H9 (cell line): ENCODE results near the gene FOXD2. TPM values are rescaled to one million over a fixed set of nuclear protein-coding genes. Genes with fewer than 3 reads are reported as not detected.

ENCODE experiments used
- DNase-seq: peaks from one replicate; pipeline ENCODE4 v3.0.0-alpha.2; 2017
- H2AFZ ChIP-seq: one replicate; pipeline ENCODE4 v1.6.1; 2013; ENCODE audit warnings: mild to moderate bottlenecking, low read length, control low read depth, moderate library complexity
- H2AK5ac ChIP-seq: 2 replicates; pipeline ENCODE4 v1.6.1; 2013; ENCODE audit warnings: low read length, control low read depth, mixed read lengths; ENCODE audit not compliant: insufficient read length
- H2BK120ac ChIP-seq: one replicate; pipeline ENCODE4 v1.6.1; 2013; ENCODE audit warnings: low read depth, mild to moderate bottlenecking, low read length, control low read depth, inconsistent platforms; ENCODE audit not compliant: poor library complexity, severe bottlenecking
- H2BK12ac ChIP-seq: 2 replicates; pipeline ENCODE4 v1.6.1; 2013; ENCODE audit warnings: low read length, control low read depth, mixed read lengths, low read depth; ENCODE audit not compliant: insufficient read length
- H2BK15ac ChIP-seq: 2 replicates; pipeline ENCODE4 v1.6.1; 2013; ENCODE audit warnings: low read depth, low read length, control low read depth
- H2BK20ac ChIP-seq: one replicate; pipeline ENCODE4 v1.6.1; 2013; ENCODE audit warnings: low read depth, mild to moderate bottlenecking, low read length, control low read depth, inconsistent platforms; ENCODE audit not compliant: poor library complexity, severe bottlenecking
- H2BK5ac ChIP-seq: 2 replicates; pipeline ENCODE4 v1.6.1; 2013; ENCODE audit warnings: low read length, control low read depth, mixed read lengths; ENCODE audit not compliant: insufficient read length
- H3K14ac ChIP-seq: 2 replicates; pipeline ENCODE4 v1.6.1; 2013; ENCODE audit warnings: low read length, control low read depth; ENCODE audit not compliant: insufficient read depth
- H3K18ac ChIP-seq: 2 replicates; pipeline ENCODE4 v1.6.1; 2013; ENCODE audit warnings: low read depth, mild to moderate bottlenecking, mixed read lengths, low read length, control low read depth; ENCODE audit not compliant: insufficient read length
- H3K23ac ChIP-seq: 2 replicates; pipeline ENCODE4 v1.6.1; 2013; ENCODE audit warnings: low read length, control low read depth, mixed read lengths, low read depth; ENCODE audit not compliant: insufficient read length
- H3K23me2 ChIP-seq: 2 replicates; pipeline ENCODE4 v1.6.1; 2013; ENCODE audit warnings: low read depth, mild to moderate bottlenecking, mixed read lengths, low read length, control low read depth; ENCODE audit not compliant: insufficient read length, poor library complexity, severe bottlenecking
- H3K27ac ChIP-seq: 2 replicates; pipeline ENCODE4 v1.5.1; 2013; ENCODE audit warnings: low read length, control low read depth, mixed read lengths, low read depth; ENCODE audit not compliant: insufficient read length
- H3K27me3 ChIP-seq: 2 replicates; pipeline ENCODE4 v1.6.1; 2013; ENCODE audit warnings: low read length, control low read depth, inconsistent platforms; ENCODE audit not compliant: insufficient read depth
- H3K4ac ChIP-seq: 2 replicates; pipeline ENCODE4 v1.6.1; 2013; ENCODE audit warnings: low read depth, mild to moderate bottlenecking, control low read depth, inconsistent platforms, low read length, moderate library complexity
- H3K4me1 ChIP-seq: 2 replicates; pipeline ENCODE4 v1.6.1; 2013; ENCODE audit warnings: low read length, control low read depth, inconsistent platforms; ENCODE audit not compliant: insufficient read depth
- H3K4me2 ChIP-seq: 2 replicates; pipeline ENCODE4 v1.6.1; 2013; ENCODE audit warnings: low read length, control low read depth, mixed read lengths; ENCODE audit not compliant: insufficient read length, insufficient read depth
- H3K56ac ChIP-seq: 2 replicates; pipeline ENCODE4 v1.6.1; 2013; ENCODE audit warnings: low read depth, mild to moderate bottlenecking, mixed read lengths, low read length, control low read depth; ENCODE audit not compliant: insufficient read length
- H3K79me1 ChIP-seq: 2 replicates; pipeline ENCODE4 v1.6.1; 2013; ENCODE audit warnings: low read depth, mild to moderate bottlenecking, moderate library complexity, low read length, control low read depth, inconsistent platforms; ENCODE audit not compliant: insufficient read depth, poor library complexity, severe bottlenecking
- H3K79me2 ChIP-seq: 2 replicates; pipeline ENCODE4 v1.6.1; 2013; ENCODE audit warnings: low read length, control low read depth, inconsistent platforms; ENCODE audit not compliant: insufficient read depth
- H3K9ac ChIP-seq: 2 replicates; pipeline ENCODE4 v1.6.1; 2013; ENCODE audit warnings: low read length, control low read depth, mixed read lengths; ENCODE audit not compliant: insufficient read length; ENCODE audit errors: extremely low read depth
- H3K9me3 ChIP-seq: one replicate; pipeline ENCODE4 v1.6.1; 2013; ENCODE audit warnings: low read depth, low read length, inconsistent platforms; ENCODE audit not compliant: control insufficient read depth
- H3T11ph ChIP-seq: one replicate; pipeline ENCODE4 v1.6.1; 2013; ENCODE audit warnings: mild to moderate bottlenecking, low read length, control low read depth, inconsistent platforms
- H4K20me1 ChIP-seq: one replicate; pipeline ENCODE4 v1.6.1; 2013; ENCODE audit not compliant: control insufficient read depth, insufficient read length, insufficient read depth
- H4K5ac ChIP-seq: 2 replicates; pipeline ENCODE4 v1.6.1; 2013; ENCODE audit warnings: low read depth, mild to moderate bottlenecking, mixed read lengths, low read length, control low read depth; ENCODE audit not compliant: insufficient read length
- H4K8ac ChIP-seq: replicated peaks from 2 replicates; pipeline ENCODE4 v1.6.1; 2013; ENCODE audit warnings: low read length, control low read depth, mixed read lengths, low read depth; ENCODE audit not compliant: insufficient read length
- H4K91ac ChIP-seq: 2 replicates; pipeline ENCODE4 v1.6.1; 2013; ENCODE audit warnings: low read depth, mild to moderate bottlenecking, moderate library complexity, mixed read lengths, low read length, control low read depth; ENCODE audit not compliant: insufficient read length
- H3K27ac Mint-ChIP-seq, 3 experiments: 2 replicates in 2 of 3; 3 replicates in 1 of 3; pipeline ENCODE4 v1.8.0; 2020 to 2021; ENCODE audit warnings: mixed read lengths in 3 of 3, mild to moderate bottlenecking in 1 of 3, moderate library complexity in 1 of 3
- H3K27me3 Mint-ChIP-seq: 2 replicates; pipeline ENCODE4 v1.8.0; 2021; ENCODE audit warnings: low read depth, mild to moderate bottlenecking, moderate library complexity, mixed read lengths
- H3K36me3 Mint-ChIP-seq, 3 experiments: 2 replicates in 2 of 3; 3 replicates in 1 of 3; pipeline ENCODE4 v1.8.0; 2020 to 2021; ENCODE audit warnings: low read depth in 3 of 3, mixed read lengths in 3 of 3; ENCODE audit not compliant: insufficient read depth in 1 of 3
- H3K4me1 Mint-ChIP-seq, 2 experiments: 2 replicates each; pipeline ENCODE4 v1.8.0; 2020; ENCODE audit warnings: mixed read lengths in 2 of 2
- H3K4me3 Mint-ChIP-seq, 2 experiments: 2 replicates in 1 of 2; 3 replicates in 1 of 2; pipeline ENCODE4 v1.8.0; 2020 to 2021; ENCODE audit warnings: mild to moderate bottlenecking in 2 of 2, mixed read lengths in 2 of 2, moderate library complexity in 1 of 2
- H3K9me3 Mint-ChIP-seq, 2 experiments: 2 replicates in 1 of 2; 3 replicates in 1 of 2; pipeline ENCODE4 v1.8.0; 2020; ENCODE audit warnings: mild to moderate bottlenecking in 2 of 2, mixed read lengths in 2 of 2, moderate library complexity in 1 of 2
- CTCF ChIP-seq: fragments of 200-600 bp; sonication (generic); conservative IDR thresholded peaks from 3 replicates; pipeline ENCODE4 v1.8.0; 2021; ENCODE audit warnings: antibody characterized with exemption, mild to moderate bottlenecking
- WGBS: extraction: QIAGEN DNeasy Blood & Tissue Kit; methylation state at CpG from one replicate; pipeline ENCODE4 v1.1.7; 2013; ENCODE audit warnings: missing lambda C conversion rate, low lambda C conversion rate, mixed read lengths; ENCODE audit not compliant: insufficient read length; ENCODE audit errors: extremely low coverage; 5-methylcytosine and 5-hydroxymethylcytosine counted together
- total RNA-seq: library from RNA; stranded (reverse); gene quantifications from 2 replicates; pipeline ENCODE4 v1.2.1, GENCODE V29; 2021

The FOXD2 gene
- total RNA-seq, 1 experiment from 2014 or later = not detected

GRCh38 chr1:47418122-47418521, 19.7 kb upstream of the FOXD2 start:
- no peak for DNase-seq

More at GRCh38 chr1:47418122-47418521, 19.7 kb upstream of the FOXD2 start:
- H3T11ph ChIP-seq = no peak overlapping the region
- no peak overlapping the region for H2BK20ac ChIP-seq
- H3K79me1 ChIP-seq = no peaks in the 10 kb centered on the region
- H3K56ac ChIP-seq = no peak overlapping the region
- H3K4me1 ChIP-seq = no peaks in the 10 kb centered on the region
- no peak overlapping the region for H3K4me2 ChIP-seq
- H3K36me3 Mint-ChIP-seq = peaks cover 0 to 5% (median 0%) of the 10 kb centered on the region in 3 experiments; a peak in 1 of 7 replicates
- TF ChIP-seq CTCF = no peak
- no peak overlapping the region for H4K5ac ChIP-seq
- no peaks in the 10 kb centered on the region for H3K79me2 ChIP-seq
- H4K8ac ChIP-seq = no peak overlapping the region
- H3K27me3 ChIP-seq = peaks cover 54% of the 10 kb centered on the region
- H3K27ac ChIP-seq = no peak overlapping the region
- H2AK5ac ChIP-seq = no peak overlapping the region
- no peak overlapping the region for H2BK5ac ChIP-seq
- peak overlapping the region in 1 of 2 experiments; percentile 62; a peak in 1 of 5 replicates for H3K4me3 Mint-ChIP-seq
- H3K23me2 ChIP-seq = no peaks in the 10 kb centered on the region
- no peak overlapping the region for H3K27ac Mint-ChIP-seq
- no peak overlapping the region for H3K4ac ChIP-seq
- no peaks in the 10 kb centered on the region for H4K20me1 ChIP-seq
- peaks cover 0 to 9% of the 10 kb centered on the region in 2 experiments; a peak in 2 of 5 replicates for H3K9me3 Mint-ChIP-seq
- H3K14ac ChIP-seq = no peak overlapping the region
- H3K9me3 ChIP-seq = no peaks in the 10 kb centered on the region
- H2BK120ac ChIP-seq = no peak overlapping the region
- no peak overlapping the region for H2BK15ac ChIP-seq
- H2BK12ac ChIP-seq = no peak overlapping the region
- peaks cover 5 to 14% of the 10 kb centered on the region in 2 experiments; a peak in 3 of 4 replicates for H3K4me1 Mint-ChIP-seq
- no peak overlapping the region for H4K91ac ChIP-seq
- no CpG with 5 or more reads among the region's 2 CpGs for WGBS
- H3K9ac ChIP-seq = no peak overlapping the region
- no peak overlapping the region for H3K18ac ChIP-seq
- H3K23ac ChIP-seq = no peak overlapping the region
- no peak overlapping the region for H2AFZ ChIP-seq
- peaks cover 95% of the 10 kb centered on the region for H3K27me3 Mint-ChIP-seq
